B cell (primary cell): ENCODE measurements around the gene PYCR2. TPM values are rescaled to one million over a fixed set of nuclear protein-coding genes. Genes with fewer than 3 reads are reported as not detected.

Experiments
- ATAC-seq: fragments of 200-7000 bp; cut with Tn5 transposase; one replicate; pipeline ENCODE4 v1.10.0; 2021; ENCODE audit warnings: low read depth, mild to moderate bottlenecking, moderate number of reproducible peaks, moderate library complexity
- CTCF ChIA-PET: fragments of 350-600 bp; sonication (Branson Sonifier 250); formaldehyde crosslinking; loops from one replicate; lab custom pipeline; 2021; ENCODE audit warnings: antibody characterized with exemption, inconsistent platforms; lab: Charles Lee
- POLR2A ChIA-PET: fragments of 350-600 bp; sonication (Branson Sonifier 250); formaldehyde crosslinking; loops from one replicate; lab custom pipeline; 2021; ENCODE audit warnings: antibody characterized with exemption; lab: Charles Lee
- DNase-seq: peaks from one replicate; pipeline ENCODE4 v3.0.0; 2013
- H2AFZ ChIP-seq: 2 replicates; pipeline ENCODE4 v1.6.1; 2012; ENCODE audit warnings: mild to moderate bottlenecking, low read depth, low read length; ENCODE audit not compliant: insufficient read depth, poor library complexity, severe bottlenecking
- H3K27ac ChIP-seq, 2 donors: 1 replicate in 1 of 2; 2 replicates in 1 of 2; pipeline ENCODE4 v1.5.1; 2012 to 2013; ENCODE audit warnings: low read length in 2 of 2, mild to moderate bottlenecking in 2 of 2, moderate library complexity in 1 of 2
- H3K27me3 ChIP-seq, 4 experiments: fragments of 200-600 bp in 1 of 4; sonication (generic) in 1 of 4; replicated peaks in 1 of 4; 1 replicate in 2 of 4; 2 replicates in 2 of 4; pipeline versions ENCODE4 v1.6.1 to v1.7.0; 2013 to 2016; ENCODE audit warnings: low read length in 3 of 4, mild to moderate bottlenecking in 2 of 4, mixed read lengths in 1 of 4, moderate library complexity in 1 of 4; ENCODE audit not compliant: insufficient read depth in 4 of 4, control insufficient read depth in 3 of 4; ENCODE audit errors: control extremely low read depth in 1 of 4
- H3K36me3 ChIP-seq, 2 experiments: replicated peaks in 1 of 2; 1 replicate in 1 of 2; 2 replicates in 1 of 2; pipeline versions ENCODE4 v1.6.1 to v1.7.1; 2013; ENCODE audit warnings: low read length in 1 of 2; ENCODE audit not compliant: insufficient read depth in 2 of 2, control insufficient read depth in 1 of 2; ENCODE audit errors: control extremely low read depth in 1 of 2, extremely low read depth in 1 of 2
- H3K4me1 ChIP-seq, 2 donors: fragments of 200-600 bp in 1 of 2; sonication (generic) in 1 of 2; 1 replicate in 1 of 2; 2 replicates in 1 of 2; pipeline versions ENCODE4 v1.5.1 to v1.6.1; 2013 to 2017; ENCODE audit warnings: low read length in 2 of 2; ENCODE audit not compliant: control insufficient read depth in 2 of 2, insufficient read depth in 2 of 2
- H3K4me2 ChIP-seq: replicated peaks from 2 replicates; pipeline ENCODE3; 2012; ENCODE audit warnings: mild to moderate bottlenecking, low read depth, low read length; ENCODE audit not compliant: poor library complexity, severe bottlenecking
- H3K4me3 ChIP-seq, 5 experiments: fragments of 200-600 bp in 1 of 5; sonication (generic) in 1 of 5; 1 replicate in 3 of 5; 2 replicates in 2 of 5; pipeline versions ENCODE4 v1.5.1 to v1.7.0; 2011 to 2016; ENCODE audit warnings: low read length in 4 of 5, mild to moderate bottlenecking in 4 of 5, low read depth in 2 of 5, control low read depth in 1 of 5, moderate library complexity in 1 of 5; ENCODE audit not compliant: insufficient read depth in 1 of 5; ENCODE audit errors: control extremely low read depth in 1 of 5, extremely low read depth in 1 of 5
- H3K79me2 ChIP-seq: fragments of 200-600 bp; sonication (generic); one replicate; pipeline ENCODE4 v1.6.0; 2016; ENCODE audit warnings: low read length; ENCODE audit not compliant: control insufficient read depth, insufficient read depth
- H3K9ac ChIP-seq: fragments of 200-600 bp; sonication (generic); 2 replicates; pipeline ENCODE4 v1.6.1; 2017; ENCODE audit warnings: mild to moderate bottlenecking, low read length, moderate library complexity
- H3K9me3 ChIP-seq, 3 donors: one replicate each; pipeline versions ENCODE4 v1.6.1 to v1.7.1; 2013; ENCODE audit warnings: low read length in 2 of 3; ENCODE audit not compliant: control insufficient read depth in 2 of 3, insufficient read depth in 1 of 3; ENCODE audit errors: control extremely low read depth in 1 of 3
- H4K20me1 ChIP-seq: 2 replicates; pipeline ENCODE4 v1.6.0; 2012; ENCODE audit warnings: mild to moderate bottlenecking, low read length; ENCODE audit not compliant: insufficient read depth, control insufficient read depth, poor library complexity, severe bottlenecking
- H3K27ac Mint-ChIP-seq: one replicate; pipeline ENCODE4 v1.8.0; 2021; ENCODE audit warnings: mixed read lengths
- H3K27me3 Mint-ChIP-seq: one replicate; pipeline ENCODE4 v1.8.0; 2021; ENCODE audit warnings: mixed read lengths
- H3K4me1 Mint-ChIP-seq: one replicate; pipeline ENCODE4 v1.8.0; 2021; ENCODE audit warnings: mixed read lengths
- H3K4me3 Mint-ChIP-seq: one replicate; pipeline ENCODE4 v1.8.0; 2021; ENCODE audit warnings: mixed read lengths
- H3K9me3 Mint-ChIP-seq: one replicate; pipeline ENCODE4 v1.8.0; 2022; ENCODE audit warnings: mixed read lengths; ENCODE audit not compliant: insufficient read depth
- CTCF ChIP-seq: fragments of 200-600 bp; IDR thresholded peaks from one replicate; pipeline ENCODE4 v1.8.0; 2022; ENCODE audit warnings: antibody characterized with exemption, mild to moderate bottlenecking
- EZH2 ChIP-seq: IDR thresholded peaks from 2 replicates; pipeline ENCODE4 v1.6.1; 2012; ENCODE audit warnings: borderline replicate concordance, low read depth, mild to moderate bottlenecking, moderate library complexity, low read length; ENCODE audit not compliant: insufficient read depth, poor library complexity, severe bottlenecking
- WGBS: methylation state at CpG from one replicate; pipeline ENCODE4 v1.1.5; 2013; ENCODE audit warnings: missing lambda C conversion rate; ENCODE audit not compliant: insufficient coverage; 5-methylcytosine and 5-hydroxymethylcytosine counted together
- intact Hi-C: fragments of 100-400 bp; cut with micrococcal nuclease; formaldehyde crosslinking; loops from one replicate; pipeline ENCODE4 v1.10.0; 2022
- polyA plus RNA-seq: library from polyadenylated mRNA; depleted of rRNA; stranded (reverse); fragments of >200 nt; gene quantifications from 2 replicates; pipeline ENCODE4 v1.2.3, GENCODE V29; 2012
- total RNA-seq, 2 donors: library from RNA; stranded (reverse); fragments of 120-200 nt in 1 of 2; gene quantifications; 1 replicate in 1 of 2; 2 replicates in 1 of 2; pipeline versions ENCODE4 v1.2.3 to v1.2.4, GENCODE V29; 2013 to 2022

The PYCR2 gene
- total and polyA plus RNA-seq, 2 donors (not counting 1 experiment from before 2014, with no cell fraction given): 113 to 134 TPM

GRCh38 chr1:225886159-225887029, 37.7 kb downstream of the PYCR2 start:
- H3K27ac Mint-ChIP-seq: no peak overlapping the region
- DNase-seq: no peak
- Histone ChIP-seq H3K4me3 (no peak overlapping the region), H3K27me3 (no peaks in the 10 kb centered on the region), H3K9ac (no peak overlapping the region), H2AFZ (no peak overlapping the region), H3K4me1 (peaks cover 0 to 9% of the 10 kb centered on the region in 2 donors), H3K36me3 (no peaks in the 10 kb centered on the region), H3K27ac (no peak overlapping the region), H4K20me1 (no peaks in the 10 kb centered on the region), H3K79me2 (peaks cover 26% of the 10 kb centered on the region), H3K9me3 (no peaks in the 10 kb centered on the region), H3K4me2 (no peak overlapping the region)
- peaks cover 10% of the 10 kb centered on the region for H3K4me1 Mint-ChIP-seq
- TF ChIP-seq CTCF (no peak), EZH2 (no peak)
- no peak for ATAC-seq
- no peaks in the 10 kb centered on the region for H3K9me3 Mint-ChIP-seq
- H3K4me3 Mint-ChIP-seq: no peak overlapping the region
- intact Hi-C loops: no loop called here
- POLR2A ChIA-PET: no interaction called here
- CTCF ChIA-PET: interaction anchor here (1.0 to 1.6 kb wide), 3 partner anchors 10 to 109 kb away, joined by 3 to 4 read pairs (median 4); partner anchors contain the start of gene SRP9
- WGBS: 98% methylated on average over 7 of the region's 19 CpGs
- peaks cover 3% of the 10 kb centered on the region for H3K27me3 Mint-ChIP-seq

DNA sequence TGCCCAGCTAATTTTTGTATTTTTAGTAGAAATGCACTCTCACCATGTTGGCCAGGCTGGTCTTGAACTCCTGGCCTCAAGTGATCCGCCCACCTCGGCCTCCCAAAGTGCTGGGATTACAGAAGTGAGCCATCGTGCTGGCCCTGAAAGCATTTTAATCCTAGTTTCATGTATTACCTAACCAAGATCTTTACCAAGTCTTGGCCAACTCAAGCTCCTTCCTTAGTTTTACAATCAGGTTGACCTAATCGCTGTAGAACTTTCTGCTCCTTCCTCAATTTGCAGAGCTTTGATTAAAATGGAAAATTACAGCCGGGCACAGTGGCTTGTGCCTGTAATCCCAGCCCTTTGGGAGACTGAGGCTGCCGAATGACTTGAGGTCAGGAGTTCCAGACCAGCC, 38.7 kb downstream of the PYCR2 start:
- no peak overlapping the region for H3K27ac Mint-ChIP-seq
- intact Hi-C loops: no loop called here
- no peak overlapping the region for H3K27ac ChIP-seq
- peaks cover 20% of the 10 kb centered on the region for H3K4me1 Mint-ChIP-seq
- peaks cover 3% of the 10 kb centered on the region for H4K20me1 ChIP-seq
- H3K36me3 ChIP-seq: no peaks in the 10 kb centered on the region
- no peaks in the 10 kb centered on the region for H3K9me3 Mint-ChIP-seq
- peaks cover 3% of the 10 kb centered on the region for H3K27me3 Mint-ChIP-seq
- H3K4me1 ChIP-seq: peaks cover 10 to 20% of the 10 kb centered on the region in 2 donors
- no peak for TF ChIP-seq EZH2
- TF ChIP-seq CTCF: no peak
- H3K4me2 ChIP-seq: no peak overlapping the region
- H3K4me3 Mint-ChIP-seq: no peak overlapping the region
- no peak overlapping the region for H2AFZ ChIP-seq
- ChIA-PET POLR2A (no interaction called here), CTCF (interaction anchor here (0.5 kb wide), 1 partner anchor 26 kb away, joined by 4 read pairs; no protein-coding TSS in a partner anchor)
- no peak for DNase-seq
- no peaks in the 10 kb centered on the region for H3K27me3 ChIP-seq
- no peak for ATAC-seq
- H3K9me3 ChIP-seq: no peaks in the 10 kb centered on the region
- WGBS: 89% methylated on average over 6 of the region's 6 CpGs
- H3K4me3 ChIP-seq: no peak overlapping the region
- H3K79me2 ChIP-seq: peaks cover 32% of the 10 kb centered on the region
- H3K9ac ChIP-seq: no peak overlapping the region
